Non-pigmented ciliary epithelial cell (primary cell): ENCODE measurements around the gene PASD1.
A peak's percentile ranks its signal among the peaks of the same experiment; 100 is the strongest.
"Not testable (repeated sequence)": the region's sequence is repeated elsewhere in the genome, so short reads cannot be mapped to it uniquely, and the experiment has no call there.

Experiments used
- DNase-seq: peaks from one replicate; pipeline ENCODE4 v3.0.0-alpha.2; 2010; ENCODE audit warnings: low read depth

Gene PASD1

DNA sequence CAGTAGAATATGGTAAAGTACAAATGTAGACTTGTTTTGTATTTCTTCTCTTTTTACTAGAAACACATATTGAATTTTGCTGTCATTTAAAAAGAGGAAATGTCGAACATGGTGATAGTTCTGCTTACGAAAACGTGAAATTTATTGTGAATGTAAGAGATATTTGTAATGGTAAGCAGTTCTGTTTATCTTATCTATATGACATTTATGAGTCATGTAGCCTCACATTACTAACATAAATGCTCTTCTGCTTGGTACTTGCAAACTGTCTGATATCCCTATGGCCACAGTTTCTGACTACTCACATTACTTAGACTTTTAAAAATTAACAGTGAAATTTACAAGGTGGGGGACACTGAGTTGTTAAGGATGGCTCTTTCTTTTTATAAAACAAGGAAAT lies 57.9 kb downstream of the PASD1 start:
- no peak for DNase-seq

DNA sequence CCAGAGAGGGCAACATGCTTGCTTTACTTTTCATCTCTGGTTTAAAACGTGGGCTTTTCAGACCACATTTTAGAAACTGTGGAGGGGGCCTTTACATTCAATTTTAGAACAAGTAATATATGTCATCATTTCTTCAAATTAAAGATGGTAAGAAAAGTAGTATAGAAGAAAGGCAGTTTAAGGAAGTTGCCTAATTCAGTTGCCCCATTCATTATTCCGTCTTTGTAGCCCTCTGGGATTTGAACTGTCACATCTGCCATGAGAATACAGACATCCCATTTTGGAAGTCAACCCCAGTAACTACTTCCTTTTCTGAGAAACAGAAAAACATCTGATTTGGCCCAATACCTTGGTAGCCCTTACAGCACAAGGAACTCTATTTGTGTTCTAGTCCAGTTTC lies 61.2 kb downstream of the PASD1 start:
- DNase-seq, result no peak

DNA sequence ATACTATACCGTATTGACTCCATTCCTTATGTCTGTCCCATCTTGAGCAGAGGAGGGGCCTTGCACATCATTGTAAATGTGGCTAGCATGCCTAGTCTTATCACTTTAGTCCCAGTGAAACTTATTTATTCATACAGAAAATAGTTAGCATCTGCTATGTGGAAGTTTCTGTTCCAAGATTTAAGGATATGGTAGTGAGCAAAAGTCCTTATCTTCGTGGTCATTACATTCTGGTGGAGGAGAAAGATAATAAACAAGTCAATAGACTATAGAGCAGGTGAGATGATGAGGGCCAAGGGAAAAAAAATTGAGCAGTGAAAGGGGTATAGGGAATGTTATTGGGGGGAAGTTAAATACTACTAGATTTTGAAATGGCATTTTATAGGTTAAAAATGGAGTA lies 68.3 kb downstream of the PASD1 start:
- no peak for DNase-seq

DNA sequence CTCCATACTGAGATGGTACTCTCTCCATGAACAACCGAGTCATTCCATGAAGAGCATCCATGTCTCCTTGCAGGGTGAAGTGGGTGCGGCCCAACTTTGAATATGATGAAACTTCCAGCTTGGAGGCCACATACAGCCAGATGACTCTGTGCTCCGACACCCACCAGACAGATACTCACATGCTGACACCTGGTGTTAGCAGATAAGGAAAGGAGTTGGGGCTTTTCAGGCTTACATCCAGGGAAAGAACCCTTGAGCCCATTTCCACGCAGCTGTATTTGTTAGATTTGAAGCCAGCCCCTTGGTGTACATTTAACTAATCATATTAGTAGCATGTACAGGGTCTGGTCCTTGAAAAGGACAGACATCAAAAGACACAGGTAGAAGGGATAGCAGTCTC lies 69.7 kb downstream of the PASD1 start:
- no peak for DNase-seq

DNA sequence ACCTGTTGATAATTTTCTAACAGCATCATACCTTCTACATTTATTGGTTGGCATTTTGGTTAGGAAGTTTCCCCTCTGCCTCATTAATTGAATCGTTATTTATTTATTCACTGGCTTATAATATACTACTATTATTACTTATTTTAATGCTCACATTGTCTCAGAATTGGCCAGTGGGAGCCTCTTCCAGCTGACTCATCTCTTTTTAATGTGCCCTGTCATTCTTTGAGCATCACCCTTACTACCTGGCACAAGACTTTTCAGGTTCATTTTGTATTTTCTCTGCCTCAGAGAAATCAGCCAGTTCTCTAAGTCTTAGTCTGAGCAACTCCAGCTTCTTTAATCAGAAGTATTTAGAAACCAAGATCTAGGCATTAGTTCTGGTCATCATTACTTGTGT lies 71.5 kb downstream of the PASD1 start:
- no peak for DNase-seq

DNA sequence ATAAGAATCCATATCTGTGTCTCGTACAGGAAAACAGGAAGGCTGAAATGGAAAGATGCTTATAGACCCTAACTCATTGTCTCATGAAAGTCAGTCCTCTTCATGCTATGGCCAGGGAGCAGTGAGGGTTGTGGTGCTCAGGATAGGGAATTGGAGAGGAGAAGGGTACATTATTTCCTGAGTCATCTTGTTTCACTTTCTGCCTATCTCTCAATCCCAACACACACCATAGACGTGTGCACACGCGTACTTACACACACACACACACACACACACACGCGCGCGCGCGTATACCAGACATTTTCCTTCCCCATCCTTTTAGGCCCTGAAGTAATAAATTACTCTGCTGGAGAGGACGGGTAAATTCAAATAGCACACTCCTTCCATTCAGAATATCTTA lies 78.1 kb downstream of the PASD1 start:
- no peak for DNase-seq

DNA sequence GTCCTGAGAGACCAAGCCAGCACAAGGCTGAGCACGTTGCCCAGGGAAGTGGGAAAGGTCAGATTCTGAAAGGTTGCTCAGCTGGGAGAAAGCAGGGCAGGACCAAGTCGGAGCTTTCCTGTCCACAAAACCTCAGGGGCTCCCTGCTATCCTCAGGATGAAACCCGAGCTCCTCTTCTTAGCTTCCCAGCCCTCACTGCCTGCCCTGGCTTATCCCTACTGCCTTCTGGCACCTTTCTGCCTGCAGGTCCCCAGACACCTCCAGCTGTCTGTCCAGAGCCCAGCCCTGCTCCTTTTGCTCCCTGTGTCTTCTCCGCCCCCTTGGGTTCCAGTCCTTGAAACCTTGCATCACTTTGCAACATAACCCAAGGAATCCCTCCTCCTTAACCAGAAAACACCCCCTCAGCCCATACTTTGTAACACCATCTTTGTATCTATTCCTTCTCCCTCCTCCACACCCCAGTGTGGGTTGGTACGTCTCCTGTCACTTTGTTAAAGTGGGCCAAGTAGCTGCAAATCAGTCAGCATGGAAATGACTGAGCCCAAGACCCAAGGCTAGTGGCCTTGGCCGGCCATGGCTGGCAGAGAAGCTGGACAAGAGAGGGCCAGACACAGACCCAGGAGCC lies 111.8 kb downstream of the PASD1 start:
- DNase-seq, result no peak

DNA sequence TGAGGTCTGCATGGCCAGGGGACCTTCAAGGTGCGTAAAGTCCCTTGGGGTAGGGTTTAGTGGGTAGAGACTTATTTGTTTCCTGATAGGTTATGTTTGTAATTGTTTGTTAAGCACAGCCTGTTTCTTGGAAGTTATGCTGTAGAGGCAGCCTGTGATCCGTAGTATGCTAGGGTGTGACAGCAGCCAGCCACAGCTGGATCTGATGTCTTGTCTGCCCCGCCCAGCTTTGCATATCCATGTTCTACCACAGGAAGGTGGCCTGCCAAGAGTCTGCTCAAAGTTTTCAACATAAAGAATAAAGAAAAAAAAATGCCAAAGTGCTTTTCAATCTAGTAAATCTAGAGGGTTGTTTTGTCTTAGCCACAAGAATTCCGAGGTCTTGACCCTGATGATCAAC lies 112.7 kb downstream of the PASD1 start:
- DNase-seq, result no peak

DNA sequence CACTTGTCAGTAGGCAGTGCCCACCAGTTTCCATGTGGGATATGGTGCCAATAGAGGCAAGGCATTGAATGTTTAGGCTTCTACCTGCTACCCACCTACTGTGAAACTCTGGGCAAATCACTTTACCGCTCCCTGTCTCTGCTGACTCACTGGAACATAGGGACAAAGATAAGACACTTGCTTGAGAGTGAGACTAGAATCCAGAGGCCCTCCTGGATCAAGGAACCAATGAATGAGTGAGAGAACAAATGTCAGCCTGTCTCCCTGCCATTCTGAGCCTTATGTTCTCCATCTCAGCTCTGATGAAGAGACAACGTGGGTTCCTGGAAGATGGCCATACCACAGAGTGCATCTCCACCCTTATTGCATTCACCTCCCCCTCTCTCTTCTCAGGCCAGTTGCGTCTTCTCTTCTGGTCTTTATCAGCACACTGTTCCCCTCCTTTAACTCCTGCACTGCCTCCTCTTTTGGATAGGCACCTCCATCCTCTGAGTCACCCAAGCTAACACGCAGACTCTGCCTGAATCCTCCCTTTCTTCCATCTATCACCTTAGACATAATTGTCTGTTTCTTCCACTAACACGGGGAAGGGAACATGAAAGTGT lies 116.4 kb downstream of the PASD1 start:
- no peak for DNase-seq

DNA sequence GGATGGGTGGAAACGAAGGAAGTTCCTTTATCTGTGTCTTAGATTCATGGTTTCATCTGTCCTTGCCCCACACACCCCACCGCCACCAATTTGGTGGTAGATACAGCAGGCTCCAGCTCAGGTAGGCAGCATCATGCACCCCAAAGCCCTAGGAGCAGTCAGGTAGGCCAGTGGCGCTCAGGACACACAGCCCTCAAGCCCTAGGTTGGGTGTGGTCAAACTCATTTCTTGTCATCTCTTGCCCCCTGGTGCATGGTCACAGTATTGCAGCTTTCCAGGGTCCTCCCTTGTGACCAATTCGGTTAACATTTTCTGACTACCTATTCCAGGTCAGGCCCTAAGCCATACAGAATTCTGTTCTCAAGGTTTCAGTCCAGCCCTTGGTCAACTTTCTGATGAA lies 117.3 kb downstream of the PASD1 start:
- peak; percentile 2 for DNase-seq

DNA sequence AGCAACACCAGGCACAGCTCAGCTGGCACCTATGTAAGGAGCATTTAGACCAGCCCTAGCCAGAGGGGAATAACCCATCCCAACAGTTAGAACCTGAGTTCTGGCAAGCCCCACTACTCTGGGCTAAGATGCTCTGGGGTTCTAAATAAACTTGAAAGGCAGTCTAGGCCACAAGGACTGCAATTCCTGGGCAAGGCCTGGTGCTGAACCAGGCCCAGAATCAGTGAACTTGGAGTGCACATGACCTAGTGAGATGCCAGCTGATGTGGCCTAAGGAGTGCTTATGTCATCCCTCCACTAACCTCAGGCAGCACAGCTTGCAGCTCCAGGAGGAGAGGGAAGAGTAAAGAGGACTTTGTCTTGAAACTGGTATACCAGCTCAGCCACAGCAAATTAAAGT lies 124.2 kb downstream of the PASD1 start:
- no peak for DNase-seq

DNA sequence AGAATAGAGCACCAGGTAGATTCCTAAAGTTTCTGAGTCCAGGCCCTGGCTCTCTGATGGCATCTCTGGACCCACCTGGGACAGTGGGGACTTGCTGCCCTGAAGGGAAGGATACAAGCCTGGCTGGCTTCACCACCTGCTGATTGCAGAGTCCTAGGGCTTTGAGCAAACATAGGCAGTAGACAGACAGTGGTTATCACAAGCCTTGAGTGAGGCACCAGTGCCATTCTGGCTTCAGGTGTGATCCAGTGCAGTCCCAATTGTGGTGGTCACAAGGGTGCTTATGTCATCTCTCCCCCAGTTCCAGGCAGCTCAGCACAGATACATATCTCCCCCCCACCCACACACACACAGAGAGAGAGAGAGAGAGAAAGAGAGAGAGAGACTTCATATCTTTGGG lies 125.2 kb downstream of the PASD1 start:
- no peak for DNase-seq

DNA sequence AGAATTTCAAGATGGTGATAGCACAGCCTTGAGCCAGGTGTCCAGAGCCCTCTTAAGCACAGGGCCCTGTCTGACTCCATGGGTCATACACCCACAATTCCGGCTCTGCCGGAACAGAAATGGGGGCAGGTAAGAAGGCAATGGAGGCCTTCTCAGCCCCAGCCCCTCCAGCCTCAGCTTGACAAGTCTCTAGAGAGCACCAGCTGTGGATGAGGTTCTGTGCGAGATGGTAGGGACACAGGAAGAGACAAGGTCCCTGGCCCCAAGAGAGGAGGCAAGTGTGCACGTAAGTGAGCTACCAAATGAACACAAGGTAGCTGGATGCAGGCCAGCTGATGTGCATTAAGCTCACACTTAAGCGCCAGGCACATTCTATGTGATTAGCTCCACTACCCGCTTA lies 129.3 kb downstream of the PASD1 start:
- DNase-seq, result no peak

DNA sequence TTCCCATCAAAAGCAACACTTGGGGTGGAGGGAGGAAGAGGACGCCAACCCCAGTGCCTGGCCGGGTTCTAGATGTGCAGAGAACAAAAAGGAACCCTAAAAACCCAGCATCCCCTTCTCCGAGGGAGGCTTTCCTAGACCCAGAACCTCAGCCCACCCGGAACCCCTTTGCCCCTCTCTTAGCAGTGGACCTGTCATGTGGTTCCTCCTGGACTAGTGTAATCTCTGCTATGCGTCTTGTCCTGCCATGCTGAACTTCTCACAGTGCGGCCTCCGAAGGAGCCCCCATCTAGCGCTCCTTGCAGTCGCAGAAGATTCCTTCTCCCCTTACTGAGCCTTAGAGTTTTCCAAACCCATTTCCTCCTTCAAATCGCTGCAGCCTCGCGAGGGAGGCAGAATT lies 130.6 kb downstream of the PASD1 start:
- DNase-seq, result no peak

DNA sequence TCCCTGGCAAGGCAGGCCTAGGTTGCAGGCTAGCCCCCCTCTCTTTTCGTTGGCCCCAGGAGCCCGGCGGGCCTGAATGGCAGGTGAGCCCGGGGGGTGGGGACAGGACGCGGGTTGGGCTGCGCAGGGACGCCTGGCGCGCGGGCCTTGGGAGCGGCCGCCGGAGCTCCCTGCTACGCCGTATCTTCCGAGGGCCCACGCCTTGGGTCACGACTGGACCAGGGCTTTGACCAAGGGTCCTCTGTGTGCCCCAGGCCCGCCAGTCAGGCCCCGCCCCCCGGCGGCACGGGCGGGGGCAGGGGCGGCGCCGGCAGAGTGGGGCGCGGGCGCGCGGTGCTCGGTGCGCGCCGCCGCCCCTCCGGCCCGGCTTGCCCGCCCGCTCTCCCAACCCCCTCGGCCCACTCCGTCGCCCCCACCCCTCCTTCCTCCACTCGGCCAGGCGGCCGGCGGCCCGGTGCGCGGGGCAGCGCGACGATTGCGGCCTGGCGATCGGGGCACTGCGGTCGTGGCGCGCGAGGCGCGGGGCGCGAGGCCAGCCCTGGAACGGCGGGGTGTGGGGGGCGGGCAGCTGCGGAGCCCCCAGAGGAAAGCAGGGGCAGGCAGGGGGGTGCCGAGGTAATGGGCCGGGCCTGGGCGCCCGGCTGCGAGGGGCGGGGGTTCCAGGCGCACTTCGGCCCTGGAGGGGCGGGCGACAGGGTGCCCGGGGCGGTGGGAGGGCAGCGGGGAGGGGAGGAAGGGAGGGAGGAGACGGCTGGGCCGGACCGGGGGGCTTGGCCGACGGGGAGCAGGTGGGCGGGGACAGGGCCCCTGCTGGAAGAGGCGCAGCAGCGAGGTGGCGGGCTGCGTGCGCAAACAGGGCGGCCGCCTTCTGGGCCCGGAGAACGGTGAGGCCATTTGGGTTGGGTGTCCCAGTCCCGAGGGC lies 131.4 kb downstream of the PASD1 start, which contains the start of gene PRRG3:
PRRG3 (plus strand) TSS at position 798 of the 922 bp plus-strand sequence. CDS start 3,357 bp downstream, outside the sequence.
- DNase-seq, result no peak

DNA sequence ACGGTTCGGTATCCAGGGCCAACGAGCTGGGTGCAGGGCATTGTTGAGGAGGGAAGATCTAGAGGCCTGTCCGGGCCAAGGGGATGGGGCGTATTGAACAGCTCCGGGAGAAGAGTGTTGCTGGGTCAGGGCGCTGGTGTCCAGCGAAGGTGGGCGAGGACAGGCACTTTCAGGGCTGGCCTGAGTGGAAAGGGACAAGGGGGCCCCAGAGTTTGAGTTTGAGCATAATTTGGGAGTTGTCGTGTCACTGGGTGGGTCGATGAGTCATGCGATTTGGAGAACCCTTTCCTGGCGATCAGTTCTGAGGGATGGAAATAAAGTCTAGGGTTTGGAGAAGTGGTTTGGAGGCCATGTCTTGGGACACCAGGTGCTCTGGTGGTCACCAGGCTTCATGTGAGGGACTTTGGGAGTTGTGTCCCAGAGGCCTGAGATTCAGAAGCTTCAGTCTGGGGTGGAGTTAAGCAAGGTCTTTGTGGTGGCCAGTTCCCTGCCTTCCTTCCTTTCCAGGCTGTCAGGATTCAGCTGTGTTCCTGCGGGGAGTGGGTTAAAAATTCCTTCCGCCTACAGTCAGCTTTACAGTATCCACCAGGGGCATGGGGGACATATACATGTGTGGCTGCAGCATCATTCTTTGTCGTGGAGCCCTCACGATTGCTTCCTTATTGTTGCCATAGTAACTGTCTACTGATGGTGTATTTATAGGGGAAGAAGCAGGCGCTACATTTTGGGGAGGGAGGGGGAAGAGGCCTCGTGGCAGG lies 132.3 kb downstream of the PASD1 start:
- DNase-seq, result no peak

DNA sequence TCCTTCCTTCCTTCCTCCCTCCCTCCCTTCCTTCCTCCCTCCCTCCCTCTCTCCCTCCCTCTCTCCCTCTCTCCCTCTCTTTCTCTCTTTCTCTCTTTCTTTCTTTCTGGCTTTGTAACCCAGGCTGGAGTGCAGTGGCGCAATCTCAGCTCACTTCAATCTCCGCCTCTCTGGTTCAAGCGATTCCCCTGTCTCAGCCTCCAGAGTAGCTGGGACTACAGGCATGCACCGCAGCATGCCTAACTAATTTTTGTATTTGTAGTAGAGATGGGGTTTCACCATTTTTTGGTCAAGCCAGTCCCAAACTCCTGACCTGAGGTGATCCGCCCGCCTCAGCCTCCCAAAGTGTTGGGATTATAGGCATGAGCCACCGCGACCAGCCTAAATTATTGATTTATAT lies 133.6 kb downstream of the PASD1 start:
- DNase-seq, result not testable (repeated sequence)

DNA sequence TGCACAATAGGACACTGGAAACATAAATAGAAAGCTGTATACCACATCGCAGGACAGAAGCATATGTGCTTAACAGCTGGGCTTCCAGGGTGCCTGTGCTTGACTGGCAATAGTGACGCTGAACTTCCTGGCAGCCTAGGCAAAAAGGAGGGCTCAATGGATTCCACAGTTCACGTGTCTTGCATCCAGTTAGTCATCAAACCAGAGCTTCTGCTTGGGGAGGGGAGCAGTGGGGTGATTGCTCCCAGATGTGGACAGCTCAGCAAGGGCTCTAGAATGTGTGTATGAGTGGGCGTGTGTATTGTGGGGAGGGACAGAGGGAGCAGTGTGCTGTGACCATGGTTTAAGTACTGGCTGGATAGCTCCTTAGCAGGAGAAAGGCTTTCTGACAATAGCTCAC lies 134.0 kb downstream of the PASD1 start:
- DNase-seq, result peak; percentile 10

DNA sequence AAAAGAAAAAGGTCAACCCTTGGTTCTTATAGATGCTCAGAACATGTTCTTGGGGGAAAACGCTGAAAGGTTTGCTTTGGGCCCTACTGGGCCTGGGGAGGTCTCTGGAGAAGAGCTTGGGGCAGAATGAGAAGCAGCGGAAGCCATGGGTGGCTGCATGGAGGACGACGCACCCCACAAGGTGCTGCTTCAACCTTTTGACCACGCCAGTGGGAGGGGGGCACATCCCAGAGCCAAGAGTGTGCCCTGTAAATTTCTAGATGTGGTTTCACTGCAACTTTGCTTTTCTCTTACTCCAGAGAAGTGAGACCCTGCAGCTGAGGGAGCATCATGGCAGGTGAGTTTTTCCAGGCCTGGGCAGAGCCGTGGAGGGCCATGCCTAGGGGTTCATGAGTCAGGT lies 135.0 kb downstream of the PASD1 start:
- no peak for DNase-seq

DNA sequence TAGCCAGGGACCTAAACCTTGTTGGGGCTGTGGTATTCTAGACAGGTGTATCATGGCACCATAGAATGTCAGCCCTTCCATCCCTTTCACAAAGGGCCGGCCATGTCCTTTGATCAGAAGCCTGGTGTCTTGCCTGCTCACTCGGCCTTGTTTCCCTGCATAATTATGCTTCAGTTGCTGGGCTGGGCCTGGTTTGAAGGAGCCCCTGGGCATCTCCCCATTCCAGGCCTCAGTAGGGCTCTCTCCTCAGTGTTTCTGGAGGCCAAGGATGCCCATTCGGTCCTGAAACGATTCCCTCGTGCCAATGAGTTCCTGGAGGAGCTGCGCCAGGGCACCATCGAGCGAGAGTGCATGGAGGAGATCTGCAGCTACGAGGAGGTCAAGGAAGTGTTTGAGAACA lies 136.3 kb downstream of the PASD1 start:
- no peak for DNase-seq

DNA sequence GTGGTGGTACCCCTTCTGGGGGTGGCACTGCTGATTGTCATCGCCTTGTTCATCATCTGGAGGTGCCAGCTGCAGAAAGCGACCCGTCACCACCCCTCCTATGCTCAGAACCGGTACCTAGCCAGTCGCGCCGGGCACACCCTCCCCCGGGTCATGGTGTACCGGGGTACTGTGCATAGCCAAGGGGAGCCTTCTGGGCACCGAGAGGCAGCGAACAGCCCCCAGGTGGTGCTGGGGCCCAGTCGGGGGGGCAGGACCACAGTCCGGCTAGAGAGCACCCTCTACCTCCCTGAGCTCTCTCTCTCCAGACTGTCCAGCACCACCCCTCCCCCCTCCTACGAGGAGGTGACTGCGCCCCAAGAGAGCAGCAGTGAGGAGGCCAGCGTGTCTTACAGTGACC lies 137.1 kb downstream of the PASD1 start:
- DNase-seq, result no peak

DNA sequence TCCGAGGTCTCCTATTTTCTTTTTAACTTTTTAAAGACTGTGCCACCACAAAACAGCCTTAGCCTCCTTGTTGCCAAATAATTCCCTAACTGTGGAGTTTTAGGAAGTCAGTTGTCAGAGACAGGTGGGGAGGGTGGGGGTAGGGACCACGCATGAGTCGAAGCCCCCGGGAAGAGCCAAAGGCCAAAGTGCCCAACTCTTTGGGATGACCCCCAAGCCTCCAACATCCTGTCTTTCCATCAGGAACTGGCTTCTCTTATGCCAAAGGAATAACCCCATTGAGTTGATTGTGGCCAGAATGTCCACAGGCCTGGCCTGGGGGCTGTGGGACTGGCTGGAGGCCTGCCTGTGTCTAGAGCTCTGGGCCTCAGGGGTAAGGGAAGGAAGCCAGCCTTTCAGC lies 137.6 kb downstream of the PASD1 start:
- no peak for DNase-seq
